ENCODE results near the gene OR10G7. TPM values are rescaled to one million over a fixed set of nuclear protein-coding genes. Genes with fewer than 3 reads are reported as not detected.

The OR10G7 gene
- total RNA-seq, 2 donors from 2014 or later, result not detected

DNA sequence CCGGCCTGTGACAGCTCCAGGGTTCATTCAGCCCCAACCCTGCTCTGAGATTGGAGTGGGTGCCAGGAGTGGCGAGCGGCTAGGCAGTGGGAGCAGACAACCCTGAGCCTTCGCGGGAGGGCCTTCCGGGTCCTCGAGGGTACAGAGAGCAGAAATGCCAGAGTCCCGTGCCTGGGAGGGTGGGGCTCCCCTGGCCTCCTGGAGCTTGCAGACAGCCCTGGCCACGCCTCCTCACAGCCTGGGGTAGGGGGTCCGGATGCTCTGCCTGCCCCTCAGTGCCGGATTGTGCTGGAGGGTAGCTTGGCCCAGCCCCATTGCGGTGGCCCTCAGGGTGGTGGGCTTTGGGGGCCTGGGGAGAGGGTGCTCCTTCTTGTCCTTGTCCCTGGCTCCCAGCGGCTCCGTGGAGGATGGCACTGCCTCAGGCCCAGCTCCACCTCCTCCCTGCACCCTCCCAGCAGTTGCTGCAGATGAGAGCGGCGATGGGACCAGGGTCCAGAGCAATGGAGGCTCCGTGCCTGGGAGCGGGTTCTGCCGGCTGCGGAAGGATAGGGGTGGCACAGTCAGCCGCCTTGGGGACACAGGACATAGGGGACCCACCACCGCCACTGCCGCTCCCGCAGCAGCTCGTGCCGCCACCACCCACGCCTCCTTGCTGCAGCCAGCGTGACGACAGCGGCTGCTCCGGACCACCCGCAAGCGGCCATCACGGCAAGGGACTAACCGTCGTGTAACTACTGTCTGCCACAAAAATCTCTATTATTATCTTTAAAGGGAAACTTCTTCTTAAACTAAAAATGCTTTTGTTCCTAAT is 34.9 kb upstream of the OR10G7 start:
- DNase-seq, result peak; percentile 49
- Mint-ChIP-seq H3K4me1 (peaks cover 24% of the 10 kb centered on the region), H3K9me3 (no peaks in the 10 kb centered on the region), H3K27me3 (ENCODE audit: insufficient read depth) (peaks cover 2% of the 10 kb centered on the region), H3K4me3 (peak overlapping the region; percentile 69), H3K36me3 (ENCODE audit: low read depth) (no peaks in the 10 kb centered on the region), H3K27ac (peak overlapping the region; percentile 77)
- Histone ChIP-seq H3K4me3 (ENCODE audit: low read length) (no peak overlapping the region), H3K9ac (ENCODE audit: extremely low read depth, low read length, poor library complexity, severe bottlenecking) (no peak overlapping the region), H3K4me1 (ENCODE audit: control insufficient read depth, insufficient read depth, low read length) (no peaks in the 10 kb centered on the region), H3K27ac (ENCODE audit: low read depth, low read length) (no peak overlapping the region), H3K9me3 (ENCODE audit: control insufficient read depth, low read length) (no peaks in the 10 kb centered on the region), H3K27me3 (ENCODE audit: control insufficient read depth, insufficient read depth, low read length, poor library complexity, severe bottlenecking) (no peaks in the 10 kb centered on the region), H3K36me3 (ENCODE audit: control insufficient read depth, insufficient read depth, low read length) (no peaks in the 10 kb centered on the region)
- no peak for TF ChIP-seq CTCF (conservative IDR thresholded peaks at IDR 0.05)
- WGBS, 2 experiments (ENCODE audit: insufficient coverage in 1 of 2, insufficient read length in 1 of 2), result 94 to 95% methylated on average over 12 to 36 of the region's 36 CpGs

DNA sequence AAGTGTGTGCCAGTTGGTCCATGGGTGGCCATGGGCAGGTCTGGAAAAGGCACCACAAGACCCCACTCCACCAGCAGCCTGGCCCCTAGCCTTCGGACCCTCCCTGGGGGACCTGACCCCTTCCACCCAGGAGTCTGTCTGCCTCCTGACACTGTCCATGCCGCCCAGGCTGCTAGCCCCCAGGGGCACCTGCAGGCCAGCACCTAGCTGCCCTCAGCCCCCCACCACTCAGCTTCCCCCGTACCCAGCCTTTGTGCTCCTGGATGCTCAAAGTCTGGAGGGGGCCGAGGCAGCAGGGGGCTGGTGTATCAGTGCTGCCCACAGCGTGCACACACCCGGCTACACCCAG is 34.3 kb upstream of the OR10G7 start:
- H3K4me3 Mint-ChIP-seq, result peak overlapping the region; percentile 69
- peaks cover 24% of the 10 kb centered on the region for H3K4me1 Mint-ChIP-seq
- no peaks in the 10 kb centered on the region for H3K4me1 ChIP-seq (ENCODE audit: control insufficient read depth, insufficient read depth, low read length)
- no peaks in the 10 kb centered on the region for H3K9me3 Mint-ChIP-seq
- H3K27me3 ChIP-seq (ENCODE audit: control insufficient read depth, insufficient read depth, low read length, poor library complexity, severe bottlenecking), result no peaks in the 10 kb centered on the region
- H3K36me3 ChIP-seq (ENCODE audit: control insufficient read depth, insufficient read depth, low read length), result no peaks in the 10 kb centered on the region
- no peak for TF ChIP-seq CTCF (conservative IDR thresholded peaks at IDR 0.05)
- H3K27me3 Mint-ChIP-seq (ENCODE audit: insufficient read depth), result peaks cover 2% of the 10 kb centered on the region
- H3K36me3 Mint-ChIP-seq (ENCODE audit: low read depth), result no peaks in the 10 kb centered on the region
- no peak overlapping the region for H3K27ac ChIP-seq (ENCODE audit: low read depth, low read length)
- no peak overlapping the region for H3K9ac ChIP-seq (ENCODE audit: extremely low read depth, low read length, poor library complexity, severe bottlenecking)
- H3K4me3 ChIP-seq (ENCODE audit: low read length), result no peak overlapping the region
- H3K27ac Mint-ChIP-seq, result no peak overlapping the region
- 88 to 96% methylated on average over 4 to 6 of the region's 6 CpGs for WGBS, 2 experiments (ENCODE audit: insufficient coverage in 1 of 2, insufficient read length in 1 of 2)
- no peak for DNase-seq
- no peaks in the 10 kb centered on the region for H3K9me3 ChIP-seq (ENCODE audit: control insufficient read depth, low read length)

- Histone ChIP-seq H3K27me3 (ENCODE audit: control insufficient read depth, insufficient read depth, low read length, poor library complexity, severe bottlenecking) (no peaks in the 10 kb centered on the region), H3K9me3 (ENCODE audit: control insufficient read depth, low read length) (no peaks in the 10 kb centered on the region), H3K27ac (ENCODE audit: low read depth, low read length) (no peak overlapping the region), H3K9ac (ENCODE audit: extremely low read depth, low read length, poor library complexity, severe bottlenecking) (no peak overlapping the region), H3K4me3 (ENCODE audit: low read length) (no peak overlapping the region), H3K4me1 (ENCODE audit: control insufficient read depth, insufficient read depth, low read length) (no peaks in the 10 kb centered on the region), H3K36me3 (ENCODE audit: control insufficient read depth, insufficient read depth, low read length) (no peaks in the 10 kb centered on the region)
- peaks cover 20% of the 10 kb centered on the region for H3K4me1 Mint-ChIP-seq
- TF ChIP-seq CTCF (conservative IDR thresholded peaks at IDR 0.05), result no peak
- no peak overlapping the region for H3K4me3 Mint-ChIP-seq
- peaks cover 3% of the 10 kb centered on the region for H3K27me3 Mint-ChIP-seq (ENCODE audit: insufficient read depth)
- no peaks in the 10 kb centered on the region for H3K9me3 Mint-ChIP-seq
- DNase-seq, result no peak
- H3K27ac Mint-ChIP-seq, result no peak overlapping the region
- 88 to 94% methylated on average over 1 to 5 of the region's 5 CpGs for WGBS, 2 experiments (ENCODE audit: insufficient coverage in 1 of 2, insufficient read length in 1 of 2)
- H3K36me3 Mint-ChIP-seq (ENCODE audit: low read depth), result no peaks in the 10 kb centered on the region
Observed at GRCh38 chr11:124074554-124074953, 33.4 kb upstream of the OR10G7 start.

Data from endodermal cell (in vitro differentiated cells).